HG03066 (cell line): ENCODE data around the gene CACNA2D1.
"Not testable (repeated sequence)": the region's sequence is repeated elsewhere in the genome, so short reads cannot be mapped to it uniquely, and the experiment has no call there.

Source experiments
- ATAC-seq: cut with Tn5 transposase; IDR thresholded peaks from one replicate; pipeline ENCODE4 v1.9.1; 2021; ENCODE audit warnings: low read depth; ENCODE audit not compliant: unreplicated experiment

CACNA2D1 gene

DNA sequence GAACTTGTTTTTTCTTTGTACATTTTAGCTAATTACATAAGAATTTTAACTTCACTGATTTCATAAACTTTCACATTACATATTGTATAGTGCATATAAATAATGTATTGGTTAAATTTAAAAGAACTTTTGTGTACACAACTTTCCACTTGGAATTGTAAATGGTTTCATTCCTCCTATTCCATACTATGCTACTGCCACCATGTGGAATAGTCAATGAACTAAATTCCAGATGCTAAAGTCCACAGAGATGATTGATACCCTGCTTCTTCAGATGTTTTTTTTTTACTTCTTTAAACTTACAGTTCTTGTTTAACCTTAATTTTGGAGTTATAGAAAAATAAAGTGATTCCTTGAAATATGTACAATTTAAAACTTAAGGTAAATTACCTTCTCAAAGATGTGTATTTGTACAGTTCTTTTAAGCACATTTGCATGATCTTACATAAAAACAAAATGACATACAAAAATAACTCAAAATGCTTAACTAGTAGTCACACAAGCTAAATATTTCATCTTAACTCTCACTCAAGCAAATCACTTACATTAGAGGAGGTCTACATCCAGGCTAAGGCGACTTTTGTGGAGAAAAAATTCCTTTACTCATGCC, 426.1 kb downstream of the CACNA2D1 start:
- ATAC-seq = no peak

DNA sequence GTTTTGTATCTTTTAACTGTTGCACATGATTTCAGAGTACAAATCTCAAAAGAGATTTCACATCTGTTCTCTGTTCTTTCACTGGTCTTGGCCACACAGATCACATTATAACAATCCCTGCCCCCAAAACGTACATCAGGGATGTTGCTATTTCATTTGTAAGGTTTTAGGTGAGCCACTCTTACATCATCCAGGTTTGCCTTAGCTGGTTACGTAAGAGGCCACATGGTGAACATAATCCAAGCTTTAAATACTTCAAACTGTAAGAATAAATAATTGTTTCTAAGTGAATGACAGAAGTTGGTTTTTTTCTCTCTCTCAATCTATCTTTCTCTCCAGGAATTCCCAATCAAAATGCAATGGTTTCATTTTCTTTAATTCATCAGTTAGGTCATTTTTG, 427.8 kb downstream of the CACNA2D1 start:
- no peak for ATAC-seq

DNA sequence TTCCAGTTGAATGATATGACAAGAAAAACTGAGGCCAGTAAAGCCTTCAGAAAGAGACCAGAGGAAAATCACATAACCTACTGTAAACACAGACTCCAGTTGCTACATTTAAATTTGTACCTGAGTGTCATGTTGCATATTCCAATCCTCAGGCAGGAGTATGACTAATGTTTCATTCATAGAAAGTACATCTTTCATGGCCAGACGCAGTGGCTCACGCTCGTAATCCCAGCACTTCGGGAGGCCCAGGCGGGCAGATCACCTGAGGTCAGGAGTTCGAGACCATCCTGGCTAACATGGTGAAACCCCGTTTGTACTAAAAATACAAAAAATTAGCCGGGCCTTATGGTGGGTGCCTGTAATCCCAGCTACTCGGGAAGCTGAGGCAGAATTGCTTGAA, 429.0 kb downstream of the CACNA2D1 start:
- ATAC-seq = not testable (repeated sequence)

DNA sequence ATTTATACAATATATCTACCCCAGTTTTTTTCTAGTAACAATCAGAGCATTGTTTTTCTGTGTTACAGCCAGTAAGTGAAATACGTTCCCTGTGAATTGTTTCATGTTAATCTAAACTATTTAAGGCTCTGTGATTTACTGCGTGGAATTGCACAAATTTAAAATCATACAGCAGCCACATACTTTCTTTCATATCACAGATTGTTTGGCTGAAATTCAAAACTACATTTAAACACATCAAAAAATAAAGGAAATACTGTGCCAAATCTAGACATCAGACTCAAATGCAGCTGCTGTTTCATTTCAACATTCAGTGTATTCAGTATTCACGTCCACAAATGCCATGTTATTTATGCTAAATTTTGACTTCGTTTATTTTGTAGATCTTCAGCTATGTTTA, 431.1 kb downstream of the CACNA2D1 start:
- ATAC-seq = no peak

- no peak for ATAC-seq
These were observed 433.2 kb downstream of the CACNA2D1 start for GRCh38 chr7:82010416-82010815.

- ATAC-seq = no peak
These were observed 436.3 kb downstream of the CACNA2D1 start for GRCh38 chr7:82007315-82007714.

DNA sequence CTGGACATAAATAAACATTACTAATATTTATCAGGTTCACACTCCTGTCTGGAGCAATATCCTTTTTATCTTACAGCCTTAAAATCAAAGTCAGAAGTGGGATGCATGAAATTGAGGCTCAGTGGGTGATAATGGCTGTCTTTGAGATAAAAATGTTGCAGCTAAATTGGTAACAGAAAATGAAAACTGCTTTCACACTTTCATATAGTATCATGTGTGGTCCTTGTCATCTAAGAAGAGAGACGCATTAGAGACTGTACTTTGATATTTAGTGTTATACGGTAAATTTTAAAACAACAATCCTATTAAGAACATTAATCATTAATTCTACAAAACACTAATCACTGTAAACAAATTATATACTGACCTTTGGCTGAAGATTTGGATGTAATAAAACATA, 438.5 kb downstream of the CACNA2D1 start:
- ATAC-seq = no peak

DNA sequence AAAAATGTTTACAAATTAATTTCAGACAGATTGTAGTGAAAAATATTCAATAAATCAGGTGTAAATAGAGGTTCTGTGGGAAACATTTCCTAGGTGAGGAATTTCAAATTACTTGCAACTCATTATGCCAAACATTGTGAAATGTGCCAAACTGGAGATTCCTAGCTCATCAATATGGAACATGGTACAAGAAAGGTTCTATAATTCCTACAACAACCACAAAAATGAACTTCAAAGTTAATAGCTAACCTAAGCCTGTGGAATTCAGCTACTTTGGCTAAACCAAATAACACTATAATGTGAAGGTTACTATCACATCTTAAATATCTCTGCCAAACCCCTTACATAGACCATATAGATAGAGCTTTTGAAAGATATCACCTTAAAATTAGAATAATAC, 450.4 kb downstream of the CACNA2D1 start:
- no peak for ATAC-seq

GRCh38 chr7:81990395-81990794, 453.2 kb downstream of the CACNA2D1 start:
- ATAC-seq = no peak

GRCh38 chr7:81986723-81987470, 456.7 kb downstream of the CACNA2D1 start:
- no peak for ATAC-seq

DNA sequence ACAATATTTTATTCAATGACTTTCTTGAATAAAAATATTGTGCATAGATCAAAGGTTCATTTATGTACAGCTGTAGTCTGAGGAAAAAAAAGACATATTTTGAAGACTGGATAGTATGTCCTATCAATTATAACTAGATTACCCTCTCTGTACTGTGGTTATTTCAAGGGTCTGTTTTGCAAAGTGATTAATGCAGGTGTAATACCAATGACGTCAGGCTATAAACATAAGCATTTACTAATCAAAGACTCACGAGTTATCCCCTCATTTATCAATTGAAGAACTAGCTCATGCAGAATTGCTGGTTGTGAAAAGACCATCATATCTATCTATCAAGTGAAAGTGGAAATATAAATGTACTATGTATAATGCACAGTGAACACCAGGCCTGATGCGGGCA, 460.2 kb downstream of the CACNA2D1 start:
- ATAC-seq = no peak

DNA sequence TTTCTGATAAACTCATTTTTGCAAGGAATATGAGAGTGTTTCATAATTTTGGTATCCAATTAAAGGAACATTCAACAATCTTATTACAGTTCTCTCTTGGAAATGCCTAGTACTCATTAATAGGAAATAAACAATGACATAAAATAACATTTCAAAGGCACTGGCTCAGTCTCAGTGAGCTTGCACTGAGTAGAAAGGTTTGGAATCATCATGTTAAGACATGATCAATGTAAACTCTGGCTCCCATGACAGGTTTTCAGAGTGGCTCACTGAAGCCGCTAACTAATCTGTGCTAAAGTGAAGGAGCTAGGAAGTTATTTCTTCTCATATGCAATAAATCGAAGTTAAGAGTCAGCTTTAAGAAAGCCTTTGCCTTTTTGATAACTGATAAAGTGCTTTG, 470.5 kb downstream of the CACNA2D1 start:
- no peak for ATAC-seq

DNA sequence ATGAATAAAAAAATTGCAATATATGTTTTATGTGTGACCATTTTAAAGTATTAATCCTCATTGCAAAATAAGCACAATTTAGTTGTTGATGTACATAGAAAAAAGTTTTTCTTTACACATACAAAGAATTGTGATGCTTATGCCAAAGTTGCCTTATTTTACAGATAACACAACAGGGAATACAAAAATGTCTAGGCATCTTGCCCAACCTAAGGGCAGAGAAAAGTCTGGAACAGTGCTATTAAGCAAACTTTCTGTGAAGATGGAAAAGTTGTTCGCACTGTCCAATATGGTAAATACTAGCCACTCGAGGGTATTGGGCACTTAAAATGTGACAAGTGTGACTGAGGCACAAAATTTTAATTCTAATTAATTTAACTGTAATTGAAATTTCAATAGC, 483.6 kb downstream of the CACNA2D1 start:
- no peak for ATAC-seq

DNA sequence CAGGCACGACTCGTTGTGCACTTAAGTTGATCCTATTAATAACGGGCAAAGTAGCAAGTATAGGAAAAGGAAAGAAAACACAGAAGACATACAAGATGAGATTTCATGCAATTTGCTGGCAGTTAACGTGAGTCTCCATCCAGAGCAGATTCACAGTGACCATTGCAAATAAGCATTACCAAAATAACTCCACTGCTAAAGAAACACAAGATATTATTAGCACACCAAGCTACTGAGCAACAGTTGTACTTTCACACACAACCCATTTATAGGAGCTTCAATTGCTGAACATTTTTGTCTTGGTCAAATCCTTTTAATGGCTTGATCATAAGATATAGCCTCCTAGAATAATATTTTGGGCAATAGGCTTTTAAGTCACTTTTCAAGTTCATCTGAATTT, 486.1 kb downstream of the CACNA2D1 start:
- no peak for ATAC-seq

DNA sequence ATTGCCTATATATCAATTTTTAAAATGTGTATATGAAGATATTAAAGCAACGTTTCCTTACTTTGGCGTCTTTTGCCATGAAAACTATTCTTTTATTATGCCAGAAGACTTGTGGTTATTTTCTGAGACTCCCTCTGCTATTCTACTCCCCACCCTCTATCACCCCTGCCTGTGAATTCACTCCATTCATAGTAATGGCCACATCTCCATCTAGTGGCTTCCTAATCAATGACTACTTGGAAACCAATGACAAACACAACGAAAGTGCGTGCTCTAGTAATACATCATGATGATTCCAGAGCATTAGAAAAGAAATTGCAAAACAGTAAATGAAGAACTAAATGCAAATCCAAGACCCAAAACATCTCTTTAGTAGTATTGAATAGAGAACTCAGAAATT, 487.1 kb downstream of the CACNA2D1 start:
- ATAC-seq = peak; percentile 54

DNA sequence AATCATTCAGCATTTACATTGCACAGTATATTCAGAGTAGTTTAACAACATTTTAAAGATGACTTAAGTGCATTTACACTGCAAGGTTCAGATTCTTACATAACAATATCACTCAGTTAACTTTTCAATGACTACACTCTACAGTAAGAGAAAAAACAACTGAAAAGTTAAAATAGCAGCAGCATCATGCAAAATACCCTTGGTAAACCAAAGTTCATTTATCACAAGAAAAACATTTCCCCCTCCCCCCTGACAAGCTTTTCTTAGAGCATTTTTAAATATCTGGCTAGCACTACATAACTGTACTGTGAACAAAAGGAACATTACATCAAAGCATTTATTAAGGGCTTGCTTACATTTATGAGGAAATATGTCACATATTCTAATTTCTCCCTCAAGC, 494.3 kb downstream of the CACNA2D1 start:
- no peak for ATAC-seq

DNA sequence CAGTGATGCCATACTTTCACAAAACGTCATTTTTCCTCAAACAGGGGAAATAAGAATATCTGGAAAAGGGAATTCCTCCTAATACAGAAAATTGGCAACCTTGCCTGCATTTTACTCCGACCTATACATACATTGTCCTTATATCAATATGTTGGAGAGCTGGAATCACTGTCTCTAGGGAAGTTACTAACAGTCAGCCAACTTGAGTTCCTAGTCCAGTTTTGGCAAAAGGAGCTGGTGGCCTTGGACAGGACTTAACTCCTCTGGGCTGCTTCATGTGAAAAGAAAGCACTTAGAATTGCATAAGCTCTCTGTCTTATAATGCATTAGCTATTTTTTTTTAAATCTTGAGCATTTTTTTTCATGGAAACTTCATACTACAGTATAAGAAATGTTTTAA, 499.5 kb downstream of the CACNA2D1 start:
- ATAC-seq = no peak

- no peak for ATAC-seq
These were observed 506.5 kb downstream of the CACNA2D1 start for GRCh38 chr7:81937091-81937490.

- no peak for ATAC-seq
These were observed 508.8 kb downstream of the CACNA2D1 start for GRCh38 chr7:81934596-81935301.

DNA sequence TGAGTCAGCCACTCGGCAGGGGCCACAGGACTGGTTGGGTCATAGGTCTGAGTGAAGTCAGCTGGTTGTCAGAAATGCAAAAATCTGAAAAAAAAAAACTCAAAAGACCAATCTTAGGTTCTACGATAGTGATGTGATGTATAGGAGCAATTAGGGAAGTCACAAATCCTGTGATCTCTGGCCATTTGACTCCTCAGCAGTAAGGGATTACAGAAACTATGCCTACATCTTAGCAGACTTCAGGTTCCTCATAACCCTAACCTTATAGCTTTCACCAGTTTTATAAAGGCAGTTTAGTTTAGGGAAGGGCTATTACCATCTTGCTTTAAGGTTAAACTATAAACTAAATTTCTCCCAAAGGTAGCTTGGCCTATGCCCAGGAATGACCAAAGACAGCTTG, 510.6 kb downstream of the CACNA2D1 start:
- no peak for ATAC-seq

DNA sequence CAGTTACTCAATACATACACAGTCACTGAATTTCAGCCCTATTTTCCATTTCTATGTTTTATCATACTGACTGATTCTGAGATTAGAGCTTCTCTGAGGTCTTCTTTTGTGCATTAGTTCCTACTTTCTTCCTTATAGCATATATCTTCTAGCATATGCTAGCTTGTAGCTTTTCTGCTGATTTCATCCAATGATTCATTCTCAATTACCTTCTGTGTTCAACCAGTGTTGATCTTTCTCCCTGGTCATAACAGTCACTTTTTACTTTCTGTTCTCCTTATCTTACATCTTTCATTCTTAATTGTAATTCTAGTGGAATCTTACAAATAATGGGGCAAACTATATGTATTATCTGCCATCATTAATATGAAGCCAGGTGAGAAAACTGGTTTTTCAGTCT, 514.2 kb downstream of the CACNA2D1 start:
- no peak for ATAC-seq

- no peak for ATAC-seq
These were observed 517.4 kb downstream of the CACNA2D1 start for GRCh38 chr7:81926154-81926553.
